Activated CD4-positive, alpha-beta T cell treated with anti-CD3 and anti-CD28 coated beads, Interleukin-2, amount 50 U/mL, for 16 hours (primary cell): ENCODE results near the gene NUS1.
"Not testable (repeated sequence)": the region's sequence is repeated elsewhere in the genome, so short reads cannot be mapped to it uniquely, and the experiment has no call there.

Experiments
- DNase-seq: peaks from one replicate; pipeline ENCODE4 v3.0.0-alpha.2; 2020

Gene NUS1

DNA sequence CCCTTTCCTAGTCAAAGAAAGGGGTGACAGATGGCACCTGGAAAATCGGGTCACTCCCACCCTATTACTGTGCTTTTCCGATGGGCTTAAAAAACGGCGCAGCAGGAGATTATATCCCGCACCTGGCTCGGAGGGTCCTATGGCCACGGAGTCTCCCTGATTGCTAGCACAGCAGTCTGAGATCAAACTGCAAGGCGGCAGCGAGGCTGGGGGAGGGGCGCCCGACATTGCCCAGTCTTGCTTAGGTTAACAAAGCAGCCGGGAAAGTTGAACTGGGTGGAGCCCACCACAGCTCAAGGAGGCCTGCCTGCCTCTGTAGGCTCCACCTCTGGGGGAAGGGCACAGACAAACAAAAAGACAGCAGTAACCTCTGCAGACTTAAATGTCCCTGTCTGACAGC is 46.3 kb downstream of the NUS1 start:
- not testable (repeated sequence) for DNase-seq

DNA sequence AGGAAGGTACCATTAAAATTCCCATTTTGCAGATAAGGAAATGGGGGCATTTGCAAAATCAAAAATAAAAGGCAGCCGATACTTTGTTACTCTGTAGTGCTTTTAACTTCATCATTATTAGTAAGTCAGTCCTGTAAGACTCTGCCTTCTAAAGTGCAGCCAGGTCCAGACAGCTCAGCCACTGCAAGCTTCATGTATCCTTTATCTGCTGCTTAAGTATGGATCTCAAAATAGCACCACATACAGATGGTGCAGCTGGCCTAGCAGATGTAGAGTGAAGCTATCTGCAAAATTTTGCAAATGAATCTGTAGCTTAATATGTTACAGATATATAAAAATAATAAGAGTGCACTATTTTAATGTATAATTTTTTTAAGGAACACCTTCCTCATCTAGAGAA is 53.4 kb downstream of the NUS1 start:
- no peak for DNase-seq

DNA sequence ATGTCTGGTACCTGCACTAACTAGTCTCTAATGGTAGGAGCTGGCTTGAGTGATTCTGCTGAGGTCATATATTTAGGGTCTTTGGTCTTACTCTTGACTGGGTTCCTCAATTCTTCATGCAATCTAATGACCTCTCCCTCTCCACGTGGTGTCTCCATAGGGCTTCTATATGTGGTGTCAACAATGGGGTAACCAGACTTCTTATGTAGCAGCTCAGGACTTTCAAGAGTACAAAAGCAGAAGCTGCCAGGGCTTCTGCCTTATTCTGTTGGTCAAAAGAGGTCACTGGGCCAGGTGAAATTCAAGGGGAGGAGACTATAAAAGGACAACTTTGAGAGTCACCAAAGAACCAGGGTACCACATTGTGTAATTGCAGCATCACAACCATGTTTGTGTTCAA is 54.3 kb downstream of the NUS1 start:
- DNase-seq: no peak

DNA sequence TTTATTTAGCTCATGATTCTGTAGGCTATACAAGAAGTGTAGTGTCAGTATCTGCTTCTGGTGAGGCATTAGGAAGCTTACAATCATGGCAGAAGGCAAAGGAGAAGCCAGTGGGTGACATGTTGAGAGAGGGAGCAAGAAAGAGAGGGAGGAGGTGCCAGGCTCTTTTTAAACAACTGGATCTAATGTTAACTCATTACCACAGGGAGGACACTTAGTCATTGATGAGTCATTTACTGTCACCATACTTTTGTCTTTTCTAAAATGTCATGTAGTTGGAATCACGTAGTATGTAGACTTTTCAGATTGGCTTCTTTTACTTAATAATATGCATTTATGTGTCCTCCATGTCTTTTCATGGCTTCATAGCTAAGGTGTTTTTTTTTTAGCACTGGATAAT is 58.1 kb downstream of the NUS1 start:
- DNase-seq: peak; percentile 12

DNA sequence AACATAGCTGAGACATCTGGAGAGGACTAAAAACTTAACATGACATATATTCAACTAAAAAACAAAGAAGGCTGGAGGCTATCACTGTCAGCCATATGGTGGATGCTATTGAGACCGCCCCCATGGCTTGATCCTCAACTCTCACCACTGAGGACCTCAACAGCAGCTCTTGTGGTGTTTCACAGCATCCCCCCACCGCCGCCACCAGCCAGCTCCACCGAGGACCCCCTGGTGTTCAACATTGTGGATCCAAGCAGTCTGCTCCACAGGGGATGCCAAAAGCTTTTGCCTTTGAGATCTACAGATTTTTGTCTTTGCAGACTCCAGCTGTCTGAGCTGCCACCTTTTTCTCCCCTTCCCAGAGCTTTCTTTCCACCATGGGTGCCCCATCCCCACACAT is 64.6 kb downstream of the NUS1 start:
- DNase-seq: no peak

DNA sequence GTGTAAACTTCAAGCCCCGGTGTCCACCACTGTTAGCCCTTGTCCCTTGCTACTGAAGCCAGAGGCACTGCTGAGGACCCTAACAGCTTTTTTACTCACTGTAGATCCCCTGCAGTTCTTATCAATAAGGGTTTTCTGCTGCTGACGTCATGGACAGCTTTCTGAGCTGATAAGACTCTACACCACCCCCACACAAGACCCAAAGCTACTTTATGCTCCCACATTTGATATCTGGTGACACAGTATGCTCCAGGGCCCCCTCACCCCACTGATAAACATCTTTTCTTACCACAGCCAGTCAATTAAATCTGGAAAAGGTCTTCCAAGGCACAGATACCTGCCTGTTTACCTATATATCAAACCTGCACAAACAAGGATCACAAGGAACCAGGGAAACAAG is 65.3 kb downstream of the NUS1 start:
- DNase-seq: no peak

DNA sequence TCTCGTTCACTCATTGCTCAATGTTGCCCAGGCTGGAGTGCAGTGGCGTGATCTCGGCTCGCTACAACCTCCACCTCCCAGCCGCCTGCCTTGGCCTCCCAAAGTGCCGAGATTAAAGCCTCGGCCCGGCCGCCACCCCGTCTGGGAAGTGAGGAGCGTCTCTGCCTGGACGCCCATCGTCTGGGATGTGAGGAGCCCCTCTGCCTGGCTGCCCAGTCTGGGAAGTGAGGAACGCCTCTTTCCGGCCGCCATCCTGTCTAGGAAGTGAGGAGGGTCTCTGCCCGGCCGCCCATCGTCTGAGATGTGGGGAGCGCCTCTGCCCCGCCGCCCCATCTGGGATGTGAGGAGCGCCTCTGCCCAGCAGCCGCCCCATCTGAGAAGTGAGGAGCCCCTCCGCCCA is 75.4 kb downstream of the NUS1 start:
- not testable (repeated sequence) for DNase-seq
